ENCODE data around the gene PATJ.
"Not testable (repeated sequence)": the region's sequence is repeated elsewhere in the genome, so short reads cannot be mapped to it uniquely, and the experiment has no call there.

PATJ gene

DNA sequence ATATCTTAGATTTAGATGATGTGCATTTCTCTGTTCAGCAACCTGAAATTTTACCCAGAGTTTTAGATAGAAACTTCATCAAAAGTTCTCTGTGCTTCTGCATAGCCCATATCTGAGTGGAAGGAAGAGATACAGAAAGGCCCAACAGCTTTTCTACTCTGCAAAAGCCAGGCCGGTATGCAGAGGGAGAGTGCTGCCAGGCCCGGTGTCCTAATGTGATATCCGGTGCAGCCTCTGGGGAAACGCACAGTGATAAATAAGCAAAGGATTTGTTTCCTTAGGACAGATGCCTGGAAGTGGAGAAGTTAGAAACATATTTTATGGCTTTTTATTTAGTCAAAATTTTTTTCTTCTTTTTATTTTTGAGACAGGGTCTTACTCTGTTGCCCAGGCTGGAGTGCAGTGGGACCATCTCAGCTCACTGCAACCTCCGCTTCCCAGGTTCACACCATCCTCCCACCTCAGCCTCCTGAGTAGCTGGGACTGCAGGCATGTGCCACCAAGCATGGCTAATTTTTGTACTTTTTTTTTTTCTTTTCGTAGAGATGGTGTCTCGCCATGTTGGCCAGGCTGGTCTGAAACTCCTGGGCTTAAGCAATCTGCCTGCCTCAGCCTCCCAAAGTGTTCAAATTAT lies 145.8 kb downstream of the PATJ start:
- no peak for DNase-seq

DNA sequence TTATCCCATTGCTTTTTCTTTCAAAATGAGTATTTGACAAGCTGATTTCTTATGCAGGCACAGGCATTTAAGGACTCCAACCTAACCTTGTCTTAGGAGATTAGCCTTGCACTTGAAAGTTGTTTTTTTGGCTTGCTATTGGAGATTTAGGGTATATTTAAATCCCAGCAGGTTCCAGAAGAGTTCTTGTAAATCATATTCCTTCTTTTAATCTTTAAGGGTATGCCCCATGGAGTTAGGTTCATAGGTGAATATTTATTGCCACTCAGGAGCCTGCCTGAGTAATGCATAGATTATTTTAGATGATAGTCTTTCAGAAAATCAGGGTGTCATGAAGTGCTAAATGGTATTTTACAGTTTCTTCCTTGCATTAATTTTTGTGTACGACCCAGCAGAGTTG lies 146.5 kb downstream of the PATJ start:
- no peak for DNase-seq

- not testable (repeated sequence) for DNase-seq
Measured at GRCh38 chr1:61890435-61890834, 148.2 kb downstream of the PATJ start.

DNA sequence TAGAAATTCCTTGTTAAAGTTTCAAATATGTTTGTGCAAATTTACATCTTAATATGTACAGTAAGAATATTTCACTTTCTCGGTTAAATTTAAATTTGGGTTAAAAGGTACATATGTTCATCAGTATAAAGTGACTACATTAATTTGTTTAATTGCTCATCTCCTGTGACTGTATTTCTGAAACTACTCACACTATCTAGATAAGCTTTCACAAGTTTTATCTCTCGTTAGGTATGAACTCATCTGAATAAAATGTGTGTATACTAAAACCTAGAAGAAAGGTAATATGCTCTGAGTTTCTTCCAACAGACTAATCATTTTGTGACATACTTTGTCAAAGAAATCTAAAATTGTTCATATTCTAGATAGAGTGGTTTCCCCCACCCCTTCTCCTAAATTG lies 150.7 kb downstream of the PATJ start:
- no peak for DNase-seq

- DNase-seq, result not testable (repeated sequence)
Measured at GRCh38 chr1:61894296-61894695, 152.0 kb downstream of the PATJ start.

DNA sequence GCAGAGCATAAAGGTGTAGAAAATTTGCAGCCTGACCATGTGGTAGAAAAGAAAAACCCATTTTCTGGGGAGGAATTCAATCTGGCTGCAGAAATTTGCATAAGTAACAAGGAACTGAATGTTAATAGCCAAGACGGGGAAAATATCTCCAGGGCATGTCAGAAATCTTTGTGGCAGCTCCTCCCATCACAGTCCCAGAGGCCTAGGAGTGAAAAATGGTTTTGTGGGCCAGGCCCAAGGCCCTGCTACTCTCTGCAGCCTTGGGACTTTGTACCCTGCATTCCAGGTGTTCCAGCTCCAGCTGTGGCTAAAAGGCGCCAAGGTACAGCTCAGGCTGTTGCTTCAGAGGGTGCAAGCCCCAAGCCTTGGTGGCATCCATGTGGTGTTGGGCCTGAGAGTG lies 152.9 kb downstream of the PATJ start:
- no peak for DNase-seq

DNA sequence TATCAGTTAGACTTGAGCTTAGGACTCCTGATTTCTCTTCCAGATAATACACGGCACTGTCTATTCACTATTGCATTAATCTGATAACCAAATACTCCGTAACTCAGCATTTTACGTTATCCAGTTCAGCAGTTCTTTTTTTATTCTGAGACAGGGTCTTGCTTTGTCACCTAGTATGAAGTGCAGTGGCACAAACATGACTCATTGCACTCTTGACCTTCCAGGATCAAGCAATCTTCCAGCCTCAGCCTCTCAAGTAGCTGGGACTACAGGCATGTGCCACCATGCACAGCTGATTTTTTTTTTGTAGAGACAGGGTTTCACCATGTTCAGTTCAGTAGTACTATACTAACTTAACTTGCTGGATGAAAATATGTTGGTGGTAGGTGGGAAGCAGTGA lies 156.4 kb downstream of the PATJ start:
- no peak for DNase-seq

GRCh38 chr1:61904354-61904753 lies 162.1 kb downstream of the PATJ start:
- no peak for DNase-seq

DNA sequence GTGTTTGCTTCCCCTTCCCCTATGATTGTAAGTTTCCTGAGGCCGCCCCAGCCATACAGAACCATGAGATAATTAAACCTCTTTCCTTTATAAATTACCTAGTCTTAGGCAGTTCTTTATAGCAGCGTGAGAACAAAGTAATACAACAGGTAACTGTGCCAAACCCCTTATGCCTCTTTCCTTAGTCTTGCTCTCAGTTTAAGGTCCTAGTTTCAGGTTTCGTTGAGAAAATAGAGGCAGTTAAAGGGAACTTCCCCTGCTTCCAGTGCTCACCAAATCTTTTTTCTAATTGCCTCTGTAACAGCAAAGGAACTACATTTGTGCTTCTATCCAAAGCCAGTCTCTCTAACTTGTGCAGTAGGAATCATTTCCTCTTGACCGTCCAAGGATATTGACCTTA lies 164.8 kb downstream of the PATJ start:
- DNase-seq, result no peak

DNA sequence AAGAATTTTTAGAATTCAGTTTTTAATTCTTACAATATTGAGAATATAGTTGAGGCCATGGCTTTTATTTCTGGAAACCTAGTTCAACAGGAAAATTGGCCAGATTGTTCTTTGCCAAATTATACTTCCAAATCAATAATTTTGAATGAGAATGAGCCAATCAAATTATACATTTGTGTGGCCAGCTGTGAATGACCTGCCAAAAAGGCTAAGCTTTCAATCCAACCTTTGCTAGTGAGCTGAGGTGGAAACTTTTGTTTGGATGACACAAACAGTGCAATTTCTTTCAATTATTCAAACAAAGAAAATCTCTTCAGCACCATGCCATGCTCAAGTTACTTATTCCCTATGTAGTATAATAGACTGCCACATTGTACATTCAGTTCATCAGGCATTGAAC lies 167.8 kb downstream of the PATJ start:
- DNase-seq, result no peak

- no peak for DNase-seq
Measured at GRCh38 chr1:61914823-61915482, 172.7 kb downstream of the PATJ start.

GRCh38 chr1:61921435-61921834 lies 179.2 kb downstream of the PATJ start:
- no peak for DNase-seq

DNA sequence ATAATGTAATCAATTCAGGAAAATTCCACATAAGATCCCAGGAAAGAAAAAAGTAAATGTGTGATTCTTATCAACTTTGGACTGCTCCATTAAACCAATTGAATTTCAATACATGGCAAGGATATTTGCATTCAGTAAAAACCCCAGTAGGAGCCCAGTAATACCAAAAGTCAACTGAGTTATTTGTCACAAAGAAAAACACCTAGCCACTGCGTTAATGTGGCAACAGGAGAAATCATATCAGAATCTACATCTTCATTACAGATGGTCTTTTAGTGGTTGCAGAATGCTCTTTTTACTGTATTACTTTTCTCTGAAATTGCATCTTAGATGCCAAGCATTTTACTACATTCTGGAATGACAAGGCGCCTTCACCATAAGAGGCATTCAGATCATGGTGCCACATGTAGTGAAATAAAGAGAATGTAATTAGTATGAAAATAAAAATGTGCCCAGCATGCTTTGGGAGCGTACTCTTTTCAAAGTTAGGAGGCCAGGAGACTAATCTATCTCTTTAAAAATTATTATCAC lies 180.7 kb downstream of the PATJ start:
- no peak for DNase-seq

DNA sequence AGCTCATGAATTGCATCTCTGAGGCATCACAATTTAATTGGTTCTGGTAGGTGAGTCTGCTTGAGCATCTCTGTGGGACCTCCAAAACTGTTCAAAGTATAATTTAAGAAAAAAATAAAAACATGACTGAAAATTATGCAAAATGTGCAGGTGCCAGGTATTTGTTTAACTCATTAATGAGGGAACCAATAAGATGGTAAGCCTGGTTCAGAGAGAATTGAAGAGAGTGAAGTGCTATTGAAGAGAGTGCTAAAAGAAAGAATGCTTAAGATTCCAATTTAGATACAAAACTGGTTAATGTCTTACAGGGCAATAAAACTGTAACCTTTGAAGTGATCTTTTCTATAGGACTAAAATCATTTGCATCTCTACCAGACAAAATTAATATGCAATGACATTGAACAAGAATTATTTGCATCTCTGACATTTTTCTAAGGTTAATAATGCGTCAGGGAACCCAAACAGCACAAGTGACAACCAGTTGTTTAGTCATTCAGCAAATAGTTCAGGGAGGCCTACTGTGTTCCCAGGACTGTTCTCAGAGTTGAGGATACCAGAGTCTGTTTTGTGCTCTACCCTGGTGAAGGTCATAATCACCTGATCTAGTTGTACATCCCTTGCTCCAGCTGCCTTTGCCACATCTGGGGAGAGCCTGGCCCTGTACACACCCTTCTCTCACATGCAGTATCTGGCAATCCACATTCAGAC lies 183.5 kb downstream of the PATJ start:
- DNase-seq, result no peak

- no peak for DNase-seq
Measured at GRCh38 chr1:61926597-61926996, 184.3 kb downstream of the PATJ start.

- DNase-seq, result no peak
Measured at GRCh38 chr1:61930116-61930645, 187.9 kb downstream of the PATJ start.

DNA sequence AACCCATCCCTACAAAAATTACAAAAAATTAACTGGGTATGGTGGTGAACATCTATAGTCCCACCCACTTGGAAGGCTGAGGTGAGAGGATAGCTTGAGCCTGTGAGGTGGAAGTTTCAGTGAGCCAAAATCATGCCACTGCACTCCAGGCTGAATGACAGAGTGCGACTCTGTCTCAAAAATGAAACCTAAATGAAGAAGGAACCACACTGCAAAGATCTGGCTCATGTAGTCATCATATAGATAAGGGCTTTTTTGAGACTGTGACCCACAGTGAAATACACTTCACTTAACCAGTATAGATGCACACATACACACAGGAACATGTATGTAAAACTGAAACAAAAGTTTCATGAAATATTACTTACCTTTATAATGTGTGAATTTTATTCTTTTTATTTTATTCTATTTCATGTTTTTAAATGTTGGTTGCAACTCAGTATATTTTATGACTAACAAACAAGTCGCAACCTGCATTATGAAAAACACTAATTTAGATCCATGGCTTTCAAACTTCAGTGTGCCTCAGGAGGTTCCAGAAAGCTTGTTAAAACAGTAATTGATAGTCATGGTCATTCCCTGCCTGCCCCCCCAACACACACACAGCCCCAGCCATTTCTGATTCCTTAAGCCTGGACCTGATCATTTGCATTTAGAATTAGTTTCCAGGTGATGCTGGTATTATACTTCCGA lies 189.5 kb downstream of the PATJ start:
- DNase-seq, result no peak

DNA sequence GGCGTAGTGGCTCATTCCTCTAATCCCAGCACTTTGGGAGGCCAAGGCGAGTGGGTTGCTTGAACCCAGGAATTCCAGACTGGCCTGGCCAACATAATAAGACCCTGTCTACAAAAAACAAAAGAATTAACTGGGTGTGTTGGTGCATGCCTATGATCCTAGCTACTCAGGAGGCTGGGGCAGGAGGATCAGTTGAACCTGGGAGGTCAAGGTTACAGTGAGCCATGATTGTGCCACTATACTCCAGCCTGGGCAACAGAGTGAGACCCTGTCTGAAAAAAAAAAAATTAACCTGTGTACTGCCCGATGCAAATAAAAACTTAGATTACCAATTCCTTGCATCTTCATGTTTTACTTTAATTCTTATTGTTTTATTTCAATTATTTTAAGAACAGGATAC lies 193.2 kb downstream of the PATJ start:
- DNase-seq, result no peak

GRCh38 chr1:61936839-61937238 lies 194.6 kb downstream of the PATJ start:
- no peak for DNase-seq

GRCh38 chr1:61941794-61942193 lies 199.5 kb downstream of the PATJ start:
- DNase-seq, result no peak

DNA sequence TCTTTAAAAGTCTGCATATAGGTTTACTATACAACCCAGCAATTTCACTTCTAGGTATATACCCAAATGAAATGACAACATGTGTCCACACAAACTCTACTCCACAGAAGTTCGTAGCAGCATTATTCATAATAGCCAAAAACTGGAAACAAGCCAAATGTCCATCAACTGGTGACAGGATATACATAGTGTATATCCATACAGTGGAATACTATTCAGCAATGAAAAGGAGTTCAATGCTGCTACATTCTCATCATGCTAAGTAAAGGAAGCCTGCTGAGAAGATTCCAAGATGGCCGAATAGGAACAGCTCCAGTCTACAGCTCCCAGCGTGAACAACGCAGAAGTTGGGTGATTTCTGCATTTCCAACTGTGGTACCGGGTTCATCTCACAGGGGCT lies 200.6 kb downstream of the PATJ start:
- DNase-seq, result no peak

GRCh38 chr1:61948685-61949084 lies 206.4 kb downstream of the PATJ start:
- DNase-seq, result not testable (repeated sequence)

DNA sequence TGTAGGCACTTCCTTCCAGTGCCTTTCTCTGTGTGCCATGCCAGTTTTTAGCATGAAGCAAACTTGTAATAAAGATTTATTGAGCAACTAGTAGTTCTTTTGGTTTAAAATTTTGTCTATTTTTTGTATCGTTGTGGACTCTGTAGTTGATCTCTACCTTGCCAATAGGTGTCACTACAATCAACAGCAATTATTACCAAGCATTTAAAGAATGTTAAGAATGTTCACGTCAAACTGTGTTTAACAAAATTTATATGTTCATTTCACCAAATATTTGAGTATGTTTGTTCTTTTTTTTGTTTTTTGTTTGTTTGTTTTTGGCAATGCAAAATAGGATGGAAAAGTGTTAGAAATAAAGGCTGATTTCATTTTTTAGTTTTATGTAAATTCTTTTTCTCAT lies 208.1 kb downstream of the PATJ start:
- no peak for DNase-seq
